Measurements from ENCODE around the gene SOWAHC.
A peak's percentile ranks its signal among the peaks of the same experiment; 100 is the strongest.
"Not testable (repeated sequence)": the region's sequence is repeated elsewhere in the genome, so short reads cannot be mapped to it uniquely, and the experiment has no call there.

Gene SOWAHC

GRCh38 chr2:109637749-109638570, 23.8 kb downstream of the SOWAHC start:
- H3K27me3 Mint-ChIP-seq (ENCODE audit: low read depth), result peaks cover 6% of the 10 kb centered on the region
- H3K4me1 Mint-ChIP-seq, result peaks cover 5% of the 10 kb centered on the region
- no peak overlapping the region for H3K27ac Mint-ChIP-seq
- no peaks in the 10 kb centered on the region for H3K36me3 Mint-ChIP-seq (ENCODE audit: low read depth)
- no peak overlapping the region for H3K4me3 Mint-ChIP-seq
- H3K9me3 Mint-ChIP-seq, result no peaks in the 10 kb centered on the region
- no peak for TF ChIP-seq CTCF (IDR thresholded peaks at IDR 0.05; ENCODE audit: unreplicated experiment in 3 of 3)

GRCh38 chr2:109638795-109639194, 24.6 kb downstream of the SOWAHC start:
- no peak overlapping the region for H3K27ac Mint-ChIP-seq
- H3K9me3 Mint-ChIP-seq, result no peaks in the 10 kb centered on the region
- no peaks in the 10 kb centered on the region for H3K36me3 Mint-ChIP-seq (ENCODE audit: low read depth)
- TF ChIP-seq CTCF (IDR thresholded peaks at IDR 0.05; ENCODE audit: unreplicated experiment in 3 of 3), result no peak
- H3K4me3 Mint-ChIP-seq, result no peak overlapping the region
- H3K4me1 Mint-ChIP-seq, result peaks cover 5% of the 10 kb centered on the region
- peaks cover 6% of the 10 kb centered on the region for H3K27me3 Mint-ChIP-seq (ENCODE audit: low read depth)

- H3K36me3 Mint-ChIP-seq (ENCODE audit: low read depth); H3K4me3 Mint-ChIP-seq; H3K27ac Mint-ChIP-seq; H3K27me3 Mint-ChIP-seq (ENCODE audit: low read depth); H3K9me3 Mint-ChIP-seq: not testable (repeated sequence)
- H3K4me1 Mint-ChIP-seq, result peaks cover 13% of the 10 kb centered on the region
Measured at GRCh38 chr2:109640000-109640399, 25.8 kb downstream of the SOWAHC start.

GRCh38 chr2:109644571-109645275, 30.6 kb downstream of the SOWAHC start:
- H3K27ac Mint-ChIP-seq, result peak overlapping the region; percentile 66 to 87 (median 73)
- H3K4me3 Mint-ChIP-seq, result peak overlapping the region in 1 of 3 experiments; percentile 4
- H3K9me3 Mint-ChIP-seq, result no peaks in the 10 kb centered on the region
- H3K27me3 Mint-ChIP-seq (ENCODE audit: low read depth), result peaks cover 14% of the 10 kb centered on the region
- no peaks in the 10 kb centered on the region for H3K36me3 Mint-ChIP-seq (ENCODE audit: low read depth)
- no peak for TF ChIP-seq CTCF (IDR thresholded peaks at IDR 0.05; ENCODE audit: unreplicated experiment in 3 of 3)
- H3K4me1 Mint-ChIP-seq, result peaks cover 20% of the 10 kb centered on the region

GRCh38 chr2:109645412-109646184, 31.4 kb downstream of the SOWAHC start:
- H3K4me3 Mint-ChIP-seq, result no peak overlapping the region
- TF ChIP-seq CTCF (IDR thresholded peaks at IDR 0.05; ENCODE audit: unreplicated experiment in 3 of 3), result no peak
- H3K27me3 Mint-ChIP-seq (ENCODE audit: low read depth), result peaks cover 15% of the 10 kb centered on the region
- no peaks in the 10 kb centered on the region for H3K9me3 Mint-ChIP-seq
- H3K4me1 Mint-ChIP-seq, result peaks cover 20% of the 10 kb centered on the region
- no peaks in the 10 kb centered on the region for H3K36me3 Mint-ChIP-seq (ENCODE audit: low read depth)
- peak overlapping the region; percentile 28 to 87 (median 66) for H3K27ac Mint-ChIP-seq

GRCh38 chr2:109646961-109647360, 32.8 kb downstream of the SOWAHC start:
- H3K36me3 Mint-ChIP-seq (ENCODE audit: low read depth), result no peaks in the 10 kb centered on the region
- peaks cover 12% of the 10 kb centered on the region for H3K27me3 Mint-ChIP-seq (ENCODE audit: low read depth)
- H3K9me3 Mint-ChIP-seq, result no peaks in the 10 kb centered on the region
- H3K4me3 Mint-ChIP-seq, result no peak overlapping the region
- H3K27ac Mint-ChIP-seq, result no peak overlapping the region
- H3K4me1 Mint-ChIP-seq, result peaks cover 26% of the 10 kb centered on the region
- TF ChIP-seq CTCF (IDR thresholded peaks at IDR 0.05; ENCODE audit: unreplicated experiment in 3 of 3), result no peak

Measured in nephron (organoid).